ENCODE results near the gene SYNPO2. TPM values are rescaled to one million over a fixed set of nuclear protein-coding genes. Genes with fewer than 3 reads are reported as not detected.
"Not testable (repeated sequence)": the region's sequence is repeated elsewhere in the genome, so short reads cannot be mapped to it uniquely, and the experiment has no call there.

Gene SYNPO2
- total RNA-seq, 1 experiment from 2014 or later, result not detected

GRCh38 chr4:119059221-119059620 is 170.6 kb downstream of the SYNPO2 start:
- DNase-seq (ENCODE audit: low read depth), result no peak

GRCh38 chr4:119067125-119067524 is 178.5 kb downstream of the SYNPO2 start:
- in situ Hi-C loops (cut with HindIII; ENCODE audit: low pct_unique_long_range_greater_than_20kb, low sequenced_read_pairs); DNase-seq (ENCODE audit: low read depth): not testable (repeated sequence)

More at GRCh38 chr4:119059221-119059620, 170.6 kb downstream of the SYNPO2 start:
- in situ Hi-C loops (cut with HindIII; ENCODE audit: low pct_unique_long_range_greater_than_20kb, low sequenced_read_pairs), result no loop called here

- DNase-seq (ENCODE audit: low read depth); in situ Hi-C loops (cut with HindIII; ENCODE audit: low pct_unique_long_range_greater_than_20kb, low sequenced_read_pairs): not testable (repeated sequence)
These were observed 179.2 kb downstream of the SYNPO2 start for GRCh38 chr4:119067670-119068360.

- DNase-seq (ENCODE audit: low read depth), result no peak
- in situ Hi-C loops (cut with HindIII; ENCODE audit: low pct_unique_long_range_greater_than_20kb, low sequenced_read_pairs), result no loop called here
These were observed 179.9 kb downstream of the SYNPO2 start for GRCh38 chr4:119068529-119068962.

- in situ Hi-C loops (cut with HindIII; ENCODE audit: low pct_unique_long_range_greater_than_20kb, low sequenced_read_pairs), result no loop called here
- no peak for DNase-seq (ENCODE audit: low read depth)
These were observed 181.6 kb downstream of the SYNPO2 start for GRCh38 chr4:119070301-119070700.

- DNase-seq (ENCODE audit: low read depth), result peak; percentile 19
- in situ Hi-C loops (cut with HindIII; ENCODE audit: low pct_unique_long_range_greater_than_20kb, low sequenced_read_pairs), result no loop called here
These were observed 192.3 kb downstream of the SYNPO2 start for GRCh38 chr4:119080721-119081541.

GRCh38 chr4:119081542-119081859 is 192.8 kb downstream of the SYNPO2 start:
- in situ Hi-C loops (cut with HindIII; ENCODE audit: low pct_unique_long_range_greater_than_20kb, low sequenced_read_pairs), result no loop called here

GRCh38 chr4:119081943-119082342 is 193.3 kb downstream of the SYNPO2 start:
- in situ Hi-C loops (cut with HindIII; ENCODE audit: low pct_unique_long_range_greater_than_20kb, low sequenced_read_pairs), result no loop called here
- DNase-seq (ENCODE audit: low read depth), result no peak

More at GRCh38 chr4:119081542-119081859, 192.8 kb downstream of the SYNPO2 start:
- no peak for DNase-seq (ENCODE audit: low read depth)

GRCh38 chr4:119082661-119083060 is 194.0 kb downstream of the SYNPO2 start:
- in situ Hi-C loops (cut with HindIII; ENCODE audit: low pct_unique_long_range_greater_than_20kb, low sequenced_read_pairs), result no loop called here
- no peak for DNase-seq (ENCODE audit: low read depth)

- DNase-seq (ENCODE audit: low read depth), result no peak
- in situ Hi-C loops (cut with HindIII; ENCODE audit: low pct_unique_long_range_greater_than_20kb, low sequenced_read_pairs), result no loop called here
These were observed 195.9 kb downstream of the SYNPO2 start for GRCh38 chr4:119084513-119084912.

- in situ Hi-C loops (cut with HindIII; ENCODE audit: low pct_unique_long_range_greater_than_20kb, low sequenced_read_pairs), result no loop called here
- DNase-seq (ENCODE audit: low read depth), result peak; percentile 5
These were observed 198.5 kb downstream of the SYNPO2 start for GRCh38 chr4:119087121-119087520.

GRCh38 chr4:119087656-119088055 is 199.0 kb downstream of the SYNPO2 start:
- DNase-seq (ENCODE audit: low read depth), result no peak
- in situ Hi-C loops (cut with HindIII; ENCODE audit: low pct_unique_long_range_greater_than_20kb, low sequenced_read_pairs), result no loop called here

GRCh38 chr4:119093042-119093827 is 204.6 kb downstream of the SYNPO2 start:
- in situ Hi-C loops (cut with HindIII; ENCODE audit: low pct_unique_long_range_greater_than_20kb, low sequenced_read_pairs), result no loop called here
- no peak for DNase-seq (ENCODE audit: low read depth)

- in situ Hi-C loops (cut with HindIII; ENCODE audit: low pct_unique_long_range_greater_than_20kb, low sequenced_read_pairs), result no loop called here
- no peak for DNase-seq (ENCODE audit: low read depth)
These were observed 208.7 kb downstream of the SYNPO2 start for GRCh38 chr4:119097282-119097900.

GRCh38 chr4:119098306-119098705 is 209.7 kb downstream of the SYNPO2 start:
- in situ Hi-C loops (cut with HindIII; ENCODE audit: low pct_unique_long_range_greater_than_20kb, low sequenced_read_pairs), result no loop called here
- no peak for DNase-seq (ENCODE audit: low read depth)

- in situ Hi-C loops (cut with HindIII; ENCODE audit: low pct_unique_long_range_greater_than_20kb, low sequenced_read_pairs), result no loop called here
- no peak for DNase-seq (ENCODE audit: low read depth)
These were observed 210.7 kb downstream of the SYNPO2 start for GRCh38 chr4:119099227-119099810.

GRCh38 chr4:119100655-119101054 is 212.0 kb downstream of the SYNPO2 start:
- no peak for DNase-seq (ENCODE audit: low read depth)
- in situ Hi-C loops (cut with HindIII; ENCODE audit: low pct_unique_long_range_greater_than_20kb, low sequenced_read_pairs), result no loop called here

- DNase-seq (ENCODE audit: low read depth), result peak; percentile 87
- in situ Hi-C loops (cut with HindIII; ENCODE audit: low pct_unique_long_range_greater_than_20kb, low sequenced_read_pairs), result no loop called here
These were observed 214.6 kb downstream of the SYNPO2 start for GRCh38 chr4:119103263-119103662.
